GM12872 (cell line): Measurements from ENCODE around the gene ZHX3.

Experiments
- CTCF ChIP-seq: IDR thresholded peaks from 3 replicates; pipeline ENCODE4 v1.5.1; 2011; ENCODE audit warnings: low read depth, mild to moderate bottlenecking, low read length, moderate library complexity; ENCODE audit not compliant: insufficient read depth

ZHX3 gene

GRCh38 chr20:41169162-41169690, 148.3 kb downstream of the ZHX3 start:
- no peak for TF ChIP-seq CTCF

GRCh38 chr20:41168281-41169161, 149.0 kb downstream of the ZHX3 start:
- TF ChIP-seq CTCF: no peak

- no peak for TF ChIP-seq CTCF
Observed at GRCh38 chr20:41167481-41168253, 149.9 kb downstream of the ZHX3 start.

GRCh38 chr20:41167118-41167470, 150.4 kb downstream of the ZHX3 start:
- TF ChIP-seq CTCF: no peak

- no peak for TF ChIP-seq CTCF
Observed at GRCh38 chr20:41166201-41167117, 151.1 kb downstream of the ZHX3 start.

- no peak for TF ChIP-seq CTCF
Observed at GRCh38 chr20:41165001-41165882, 152.3 kb downstream of the ZHX3 start.
